Glutamatergic neuron (in vitro differentiated cells): ENCODE measurements around the gene DAB2IP. TPM values are rescaled to one million over a fixed set of nuclear protein-coding genes. Genes with fewer than 3 reads are reported as not detected.

Experiments
- DNase-seq: peaks from one replicate; pipeline ENCODE4 v3.0.0; 2022
- H3K27ac Mint-ChIP-seq: one replicate; pipeline ENCODE4 v1.8.0; 2020; ENCODE audit warnings: mild to moderate bottlenecking, mixed read lengths, inconsistent platforms; ENCODE audit not compliant: unreplicated experiment
- H3K27me3 Mint-ChIP-seq: one replicate; pipeline ENCODE4 v1.8.0; 2020; ENCODE audit warnings: mild to moderate bottlenecking, moderate library complexity, mixed read lengths, inconsistent platforms; ENCODE audit not compliant: unreplicated experiment
- H3K36me3 Mint-ChIP-seq: one replicate; pipeline ENCODE4 v1.8.0; 2020; ENCODE audit warnings: mild to moderate bottlenecking, mixed read lengths, inconsistent platforms; ENCODE audit not compliant: unreplicated experiment
- H3K4me1 Mint-ChIP-seq: one replicate; pipeline ENCODE4 v1.8.0; 2020; ENCODE audit warnings: mild to moderate bottlenecking, low read depth, mixed read lengths, inconsistent platforms; ENCODE audit not compliant: unreplicated experiment
- H3K4me3 Mint-ChIP-seq: one replicate; pipeline ENCODE4 v1.8.0; 2020; ENCODE audit warnings: mild to moderate bottlenecking, mixed read lengths, inconsistent platforms; ENCODE audit not compliant: unreplicated experiment
- H3K9me3 Mint-ChIP-seq: one replicate; pipeline ENCODE4 v1.8.0; 2020; ENCODE audit warnings: mild to moderate bottlenecking, moderate library complexity, mixed read lengths, inconsistent platforms; ENCODE audit not compliant: unreplicated experiment
- CTCF ChIP-seq: fragments of 200-600 bp; sonication (generic); IDR thresholded peaks from one replicate; pipeline ENCODE4 v1.5.0; 2021; ENCODE audit not compliant: partially characterized antibody, unreplicated experiment
- total RNA-seq: library from RNA; stranded (reverse); fragmentation: NEBNext Ultra II Directional; extraction: Animal tissue kit (Norgen Biotek cat#: 25700); gene quantifications from one replicate; pipeline ENCODE4 v1.2.1, GENCODE V29; 2021; ENCODE audit not compliant: unreplicated experiment

Gene DAB2IP
- total RNA-seq, 1 donor from 2014 or later: 32.9 TPM

- peak overlapping the region; percentile 33 for H3K27ac Mint-ChIP-seq
- TF ChIP-seq CTCF: no peak
- no peak for DNase-seq
- peaks cover 6% of the 10 kb centered on the region for H3K9me3 Mint-ChIP-seq
- no peaks in the 10 kb centered on the region for H3K36me3 Mint-ChIP-seq
- peaks cover 9% of the 10 kb centered on the region for H3K27me3 Mint-ChIP-seq
- no peak overlapping the region for H3K4me3 Mint-ChIP-seq
- H3K4me1 Mint-ChIP-seq: peaks cover 47% of the 10 kb centered on the region
These were observed 164.4 kb downstream of the DAB2IP start for GRCh38 chr9:121815546-121816448.

GRCh38 chr9:121816449-121816817 lies 165.0 kb downstream of the DAB2IP start:
- no peak for DNase-seq
- H3K4me3 Mint-ChIP-seq: no peak overlapping the region
- TF ChIP-seq CTCF: no peak
- peaks cover 54% of the 10 kb centered on the region for H3K4me1 Mint-ChIP-seq
- H3K27me3 Mint-ChIP-seq: peaks cover 9% of the 10 kb centered on the region
- H3K27ac Mint-ChIP-seq: peak overlapping the region; percentile 20
- peaks cover 6% of the 10 kb centered on the region for H3K9me3 Mint-ChIP-seq
- H3K36me3 Mint-ChIP-seq: no peaks in the 10 kb centered on the region

GRCh38 chr9:121816845-121817450 lies 165.5 kb downstream of the DAB2IP start:
- peak overlapping the region; percentile 20 for H3K27ac Mint-ChIP-seq
- peaks cover 10% of the 10 kb centered on the region for H3K27me3 Mint-ChIP-seq
- H3K36me3 Mint-ChIP-seq: no peaks in the 10 kb centered on the region
- peaks cover 8% of the 10 kb centered on the region for H3K9me3 Mint-ChIP-seq
- DNase-seq: no peak
- no peak for TF ChIP-seq CTCF
- no peak overlapping the region for H3K4me3 Mint-ChIP-seq
- peaks cover 58% of the 10 kb centered on the region for H3K4me1 Mint-ChIP-seq

- peaks cover 14% of the 10 kb centered on the region for H3K27me3 Mint-ChIP-seq
- no peak overlapping the region for H3K27ac Mint-ChIP-seq
- no peak for TF ChIP-seq CTCF
- DNase-seq: no peak
- no peaks in the 10 kb centered on the region for H3K36me3 Mint-ChIP-seq
- no peak overlapping the region for H3K4me3 Mint-ChIP-seq
- peaks cover 58% of the 10 kb centered on the region for H3K4me1 Mint-ChIP-seq
- peaks cover 13% of the 10 kb centered on the region for H3K9me3 Mint-ChIP-seq
These were observed 166.0 kb downstream of the DAB2IP start for GRCh38 chr9:121817476-121817875.
